H9 (cell line): ENCODE measurements around the gene ZSWIM6. TPM values are rescaled to one million over a fixed set of nuclear protein-coding genes. Genes with fewer than 3 reads are reported as not detected.

Experiments used
- DNase-seq: peaks from one replicate; pipeline ENCODE4 v3.0.0-alpha.2; 2017
- H2AFZ ChIP-seq: one replicate; pipeline ENCODE4 v1.6.1; 2013; ENCODE audit warnings: mild to moderate bottlenecking, low read length, control low read depth, moderate library complexity
- H2AK5ac ChIP-seq: 2 replicates; pipeline ENCODE4 v1.6.1; 2013; ENCODE audit warnings: low read length, control low read depth, mixed read lengths; ENCODE audit not compliant: insufficient read length
- H2BK120ac ChIP-seq: one replicate; pipeline ENCODE4 v1.6.1; 2013; ENCODE audit warnings: low read depth, mild to moderate bottlenecking, low read length, control low read depth, inconsistent platforms; ENCODE audit not compliant: poor library complexity, severe bottlenecking
- H2BK12ac ChIP-seq: 2 replicates; pipeline ENCODE4 v1.6.1; 2013; ENCODE audit warnings: low read length, control low read depth, mixed read lengths, low read depth; ENCODE audit not compliant: insufficient read length
- H2BK15ac ChIP-seq: 2 replicates; pipeline ENCODE4 v1.6.1; 2013; ENCODE audit warnings: low read depth, low read length, control low read depth
- H2BK20ac ChIP-seq: one replicate; pipeline ENCODE4 v1.6.1; 2013; ENCODE audit warnings: low read depth, mild to moderate bottlenecking, low read length, control low read depth, inconsistent platforms; ENCODE audit not compliant: poor library complexity, severe bottlenecking
- H2BK5ac ChIP-seq: 2 replicates; pipeline ENCODE4 v1.6.1; 2013; ENCODE audit warnings: low read length, control low read depth, mixed read lengths; ENCODE audit not compliant: insufficient read length
- H3K14ac ChIP-seq: 2 replicates; pipeline ENCODE4 v1.6.1; 2013; ENCODE audit warnings: low read length, control low read depth; ENCODE audit not compliant: insufficient read depth
- H3K18ac ChIP-seq: 2 replicates; pipeline ENCODE4 v1.6.1; 2013; ENCODE audit warnings: low read depth, mild to moderate bottlenecking, mixed read lengths, low read length, control low read depth; ENCODE audit not compliant: insufficient read length
- H3K23ac ChIP-seq: 2 replicates; pipeline ENCODE4 v1.6.1; 2013; ENCODE audit warnings: low read length, control low read depth, mixed read lengths, low read depth; ENCODE audit not compliant: insufficient read length
- H3K23me2 ChIP-seq: 2 replicates; pipeline ENCODE4 v1.6.1; 2013; ENCODE audit warnings: low read depth, mild to moderate bottlenecking, mixed read lengths, low read length, control low read depth; ENCODE audit not compliant: insufficient read length, poor library complexity, severe bottlenecking
- H3K27ac ChIP-seq: 2 replicates; pipeline ENCODE4 v1.5.1; 2013; ENCODE audit warnings: low read length, control low read depth, mixed read lengths, low read depth; ENCODE audit not compliant: insufficient read length
- H3K27me3 ChIP-seq: 2 replicates; pipeline ENCODE4 v1.6.1; 2013; ENCODE audit warnings: low read length, control low read depth, inconsistent platforms; ENCODE audit not compliant: insufficient read depth
- H3K4ac ChIP-seq: 2 replicates; pipeline ENCODE4 v1.6.1; 2013; ENCODE audit warnings: low read depth, mild to moderate bottlenecking, control low read depth, inconsistent platforms, low read length, moderate library complexity
- H3K4me1 ChIP-seq: 2 replicates; pipeline ENCODE4 v1.6.1; 2013; ENCODE audit warnings: low read length, control low read depth, inconsistent platforms; ENCODE audit not compliant: insufficient read depth
- H3K4me2 ChIP-seq: 2 replicates; pipeline ENCODE4 v1.6.1; 2013; ENCODE audit warnings: low read length, control low read depth, mixed read lengths; ENCODE audit not compliant: insufficient read length, insufficient read depth
- H3K56ac ChIP-seq: 2 replicates; pipeline ENCODE4 v1.6.1; 2013; ENCODE audit warnings: low read depth, mild to moderate bottlenecking, mixed read lengths, low read length, control low read depth; ENCODE audit not compliant: insufficient read length
- H3K79me1 ChIP-seq: 2 replicates; pipeline ENCODE4 v1.6.1; 2013; ENCODE audit warnings: low read depth, mild to moderate bottlenecking, moderate library complexity, low read length, control low read depth, inconsistent platforms; ENCODE audit not compliant: insufficient read depth, poor library complexity, severe bottlenecking
- H3K79me2 ChIP-seq: 2 replicates; pipeline ENCODE4 v1.6.1; 2013; ENCODE audit warnings: low read length, control low read depth, inconsistent platforms; ENCODE audit not compliant: insufficient read depth
- H3K9ac ChIP-seq: 2 replicates; pipeline ENCODE4 v1.6.1; 2013; ENCODE audit warnings: low read length, control low read depth, mixed read lengths; ENCODE audit not compliant: insufficient read length; ENCODE audit errors: extremely low read depth
- H3K9me3 ChIP-seq: one replicate; pipeline ENCODE4 v1.6.1; 2013; ENCODE audit warnings: low read depth, low read length, inconsistent platforms; ENCODE audit not compliant: control insufficient read depth
- H3T11ph ChIP-seq: one replicate; pipeline ENCODE4 v1.6.1; 2013; ENCODE audit warnings: mild to moderate bottlenecking, low read length, control low read depth, inconsistent platforms
- H4K20me1 ChIP-seq: one replicate; pipeline ENCODE4 v1.6.1; 2013; ENCODE audit not compliant: control insufficient read depth, insufficient read length, insufficient read depth
- H4K5ac ChIP-seq: 2 replicates; pipeline ENCODE4 v1.6.1; 2013; ENCODE audit warnings: low read depth, mild to moderate bottlenecking, mixed read lengths, low read length, control low read depth; ENCODE audit not compliant: insufficient read length
- H4K8ac ChIP-seq: replicated peaks from 2 replicates; pipeline ENCODE4 v1.6.1; 2013; ENCODE audit warnings: low read length, control low read depth, mixed read lengths, low read depth; ENCODE audit not compliant: insufficient read length
- H4K91ac ChIP-seq: 2 replicates; pipeline ENCODE4 v1.6.1; 2013; ENCODE audit warnings: low read depth, mild to moderate bottlenecking, moderate library complexity, mixed read lengths, low read length, control low read depth; ENCODE audit not compliant: insufficient read length
- H3K27ac Mint-ChIP-seq, 3 experiments: 2 replicates in 2 of 3; 3 replicates in 1 of 3; pipeline ENCODE4 v1.8.0; 2020 to 2021; ENCODE audit warnings: mixed read lengths in 3 of 3, mild to moderate bottlenecking in 1 of 3, moderate library complexity in 1 of 3
- H3K27me3 Mint-ChIP-seq: 2 replicates; pipeline ENCODE4 v1.8.0; 2021; ENCODE audit warnings: low read depth, mild to moderate bottlenecking, moderate library complexity, mixed read lengths
- H3K36me3 Mint-ChIP-seq, 3 experiments: 2 replicates in 2 of 3; 3 replicates in 1 of 3; pipeline ENCODE4 v1.8.0; 2020 to 2021; ENCODE audit warnings: low read depth in 3 of 3, mixed read lengths in 3 of 3; ENCODE audit not compliant: insufficient read depth in 1 of 3
- H3K4me1 Mint-ChIP-seq, 2 experiments: 2 replicates each; pipeline ENCODE4 v1.8.0; 2020; ENCODE audit warnings: mixed read lengths in 2 of 2
- H3K4me3 Mint-ChIP-seq, 2 experiments: 2 replicates in 1 of 2; 3 replicates in 1 of 2; pipeline ENCODE4 v1.8.0; 2020 to 2021; ENCODE audit warnings: mild to moderate bottlenecking in 2 of 2, mixed read lengths in 2 of 2, moderate library complexity in 1 of 2
- H3K9me3 Mint-ChIP-seq, 2 experiments: 2 replicates in 1 of 2; 3 replicates in 1 of 2; pipeline ENCODE4 v1.8.0; 2020; ENCODE audit warnings: mild to moderate bottlenecking in 2 of 2, mixed read lengths in 2 of 2, moderate library complexity in 1 of 2
- WGBS: extraction: QIAGEN DNeasy Blood & Tissue Kit; methylation state at CpG from one replicate; pipeline ENCODE4 v1.1.7; 2013; ENCODE audit warnings: missing lambda C conversion rate, low lambda C conversion rate, mixed read lengths; ENCODE audit not compliant: insufficient read length; ENCODE audit errors: extremely low coverage; 5-methylcytosine and 5-hydroxymethylcytosine counted together
- total RNA-seq: library from RNA; stranded (reverse); gene quantifications from 2 replicates; pipeline ENCODE4 v1.2.1, GENCODE V29; 2021
- TF ChIP-seq, protein P1 (sequence below): fragments of 200-600 bp; sonication (generic); conservative IDR thresholded peaks from 3 replicates; pipeline ENCODE4 v1.8.0; 2021; ENCODE audit warnings: antibody characterized with exemption, mild to moderate bottlenecking

ZSWIM6 gene
- total RNA-seq, 1 experiment from 2014 or later, result 11.5 TPM

DNA sequence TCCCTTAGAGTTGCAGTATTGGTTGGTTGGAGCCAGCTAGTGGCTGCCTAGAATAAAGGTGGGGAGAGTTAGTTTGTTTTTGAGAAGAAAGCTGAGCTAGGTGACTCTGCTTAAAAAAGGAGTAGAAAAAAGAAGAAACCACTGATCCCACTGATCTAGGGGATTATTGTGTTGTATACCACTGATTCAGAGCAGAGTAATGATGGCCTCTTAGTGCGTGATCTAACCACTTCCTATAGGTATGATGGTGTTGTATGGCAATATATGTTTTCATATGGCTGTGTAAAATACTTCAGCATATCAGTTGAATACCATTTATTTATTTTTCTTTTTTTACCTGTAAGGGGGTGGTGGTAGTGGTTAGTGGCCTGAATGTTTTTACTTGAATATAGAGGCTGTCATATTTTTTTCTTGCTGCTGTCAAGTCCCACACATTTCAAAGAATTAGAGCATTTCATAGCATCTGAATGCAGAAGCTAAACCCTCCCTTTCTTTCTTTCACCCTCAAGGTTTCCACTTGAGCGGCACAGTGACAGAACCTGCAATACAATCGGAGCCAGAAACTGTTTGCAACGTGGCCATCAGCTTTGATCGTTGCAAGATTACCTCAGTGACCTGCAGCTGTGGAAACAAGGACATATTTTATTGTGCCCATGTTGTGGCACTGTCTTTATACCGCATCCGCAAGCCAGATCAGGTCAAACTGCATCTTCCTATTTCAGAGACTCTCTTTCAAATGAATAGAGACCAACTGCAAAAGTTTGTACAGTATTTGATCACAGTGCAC is 140.3 kb downstream of the ZSWIM6 start:
- Histone ChIP-seq H2AK5ac (no peak overlapping the region), H4K8ac (no peak overlapping the region), H2BK5ac (no peak overlapping the region), H2BK12ac (no peak overlapping the region), H3K9me3 (peaks cover 5% of the 10 kb centered on the region), H2BK120ac (no peak overlapping the region), H2AFZ (no peak overlapping the region), H3K4me1 (no peaks in the 10 kb centered on the region; the same call in 1 of the 2 replicates), H3K4me2 (no peak overlapping the region), H3K27me3 (no peaks in the 10 kb centered on the region), H4K91ac (no peak overlapping the region), H3K79me1 (no peaks in the 10 kb centered on the region), H2BK20ac (no peak overlapping the region), H3K18ac (no peak overlapping the region), H2BK15ac (no peak overlapping the region), H3K14ac (no peak overlapping the region), H3K27ac (no peak overlapping the region), H3K56ac (no peak overlapping the region), H3K23me2 (no peaks in the 10 kb centered on the region), H4K5ac (no peak overlapping the region), H3K9ac (no peak overlapping the region), H3K79me2 (peaks cover 2% of the 10 kb centered on the region; the same call in 1 of the 2 replicates), H3T11ph (no peak overlapping the region), H3K23ac (no peak overlapping the region), H4K20me1 (no peaks in the 10 kb centered on the region), H3K4ac (no peak overlapping the region)
- no peaks in the 10 kb centered on the region for H3K27me3 Mint-ChIP-seq
- peaks cover 13 to 19% (median 17%) of the 10 kb centered on the region in 3 experiments; a peak in 6 of 7 replicates for H3K36me3 Mint-ChIP-seq
- H3K4me1 Mint-ChIP-seq, result peaks cover 11 to 12% of the 10 kb centered on the region in 2 experiments
- H3K9me3 Mint-ChIP-seq, result peaks cover 14 to 16% of the 10 kb centered on the region in 2 experiments; a peak in 4 of 5 replicates
- H3K27ac Mint-ChIP-seq, result no peak overlapping the region; a peak in 1 of 7 replicates
- no peak for DNase-seq
- no peak overlapping the region for H3K4me3 Mint-ChIP-seq
- TF ChIP-seq, protein P1, sequence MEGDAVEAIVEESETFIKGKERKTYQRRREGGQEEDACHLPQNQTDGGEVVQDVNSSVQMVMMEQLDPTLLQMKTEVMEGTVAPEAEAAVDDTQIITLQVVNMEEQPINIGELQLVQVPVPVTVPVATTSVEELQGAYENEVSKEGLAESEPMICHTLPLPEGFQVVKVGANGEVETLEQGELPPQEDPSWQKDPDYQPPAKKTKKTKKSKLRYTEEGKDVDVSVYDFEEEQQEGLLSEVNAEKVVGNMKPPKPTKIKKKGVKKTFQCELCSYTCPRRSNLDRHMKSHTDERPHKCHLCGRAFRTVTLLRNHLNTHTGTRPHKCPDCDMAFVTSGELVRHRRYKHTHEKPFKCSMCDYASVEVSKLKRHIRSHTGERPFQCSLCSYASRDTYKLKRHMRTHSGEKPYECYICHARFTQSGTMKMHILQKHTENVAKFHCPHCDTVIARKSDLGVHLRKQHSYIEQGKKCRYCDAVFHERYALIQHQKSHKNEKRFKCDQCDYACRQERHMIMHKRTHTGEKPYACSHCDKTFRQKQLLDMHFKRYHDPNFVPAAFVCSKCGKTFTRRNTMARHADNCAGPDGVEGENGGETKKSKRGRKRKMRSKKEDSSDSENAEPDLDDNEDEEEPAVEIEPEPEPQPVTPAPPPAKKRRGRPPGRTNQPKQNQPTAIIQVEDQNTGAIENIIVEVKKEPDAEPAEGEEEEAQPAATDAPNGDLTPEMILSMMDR, result no peak
- no CpG with 5 or more reads among the region's 7 CpGs for WGBS
